Measurements from ENCODE around the gene C1orf198. TPM values are rescaled to one million over a fixed set of nuclear protein-coding genes. Genes with fewer than 3 reads are reported as not detected.

The C1orf198 gene
- total and polyA plus RNA-seq, 2 of the 8 experiments (the other 6 are each of a cell fraction or from before 2014, with no cell fraction given) = 30.6 to 45.0 TPM

- no peaks in the 10 kb centered on the region for H3K36me3 ChIP-seq (ENCODE audit: control insufficient read depth in 2 of 4, insufficient read depth in 4 of 4, low read length in 3 of 4)
- no peak overlapping the region for H2BK120ac ChIP-seq (replicated peaks; ENCODE audit: low read depth, low read length)
- no peak overlapping the region for H2AFZ ChIP-seq (ENCODE audit: low read length)
- H3K4me3 ChIP-seq (ENCODE audit: extremely low read depth in 1 of 4, insufficient read depth in 2 of 4, low read depth in 3 of 4, low read length in 4 of 4) = no peak overlapping the region
- DNase-seq (ENCODE audit: low read depth in 1 of 2, low spot score in 2 of 2) (no peak), FAIRE-seq (no peak)
- H2BK12ac ChIP-seq (ENCODE audit: low read depth, low read length) = no peak overlapping the region
- peaks cover 0 to 1% of the 10 kb centered on the region in 2 experiments for H4K20me1 ChIP-seq (replicated peaks in 1 of 2; ENCODE audit: control insufficient read depth in 1 of 2, insufficient read depth in 2 of 2, low read length in 2 of 2)
- H3K27me3 ChIP-seq (replicated peaks in 1 of 4; ENCODE audit: control insufficient read depth in 3 of 4, extremely low read depth in 1 of 4, insufficient read depth in 3 of 4, low read length in 3 of 4) = no peaks in the 10 kb centered on the region; a peak in 2 of 7 replicates
- no peaks in the 10 kb centered on the region for H3K79me1 ChIP-seq (ENCODE audit: low read depth, low read length)
- no peak overlapping the region for H3K9ac ChIP-seq (replicated peaks in 1 of 4; ENCODE audit: extremely low read depth in 1 of 4, low read depth in 3 of 4, low read length in 3 of 4)
- H4K8ac ChIP-seq (ENCODE audit: extremely low read depth, insufficient read depth, low read length) = no peak overlapping the region
- TF ChIP-seq CHD1 (IDR thresholded peaks at IDR 0.05; ENCODE audit: low read depth, low read length) = no peak
- no peak for TF ChIP-seq FOSL1 (IDR thresholded peaks at IDR 0.05; ENCODE audit: insufficient read depth, low read depth, low read length)
- TF ChIP-seq KDM5A (IDR thresholded peaks at IDR 0.05; ENCODE audit: low read length) = no peak
- TF ChIP-seq SP2 (IDR thresholded peaks at IDR 0.05; ENCODE audit: low read length) = no peak
- no peak for TF ChIP-seq ATF2 (IDR thresholded peaks at IDR 0.05; ENCODE audit: low read length)
- H3K9me3 ChIP-seq (ENCODE audit: insufficient read depth in 2 of 2, low read depth in 1 of 2, low read length in 1 of 2) = no peaks in the 10 kb centered on the region
- H2BK15ac ChIP-seq (ENCODE audit: low read length) = no peak overlapping the region
- no peak overlapping the region for H4K5ac ChIP-seq (ENCODE audit: insufficient read length, low read depth, low read length)
- no peak overlapping the region for H3K56ac ChIP-seq (replicated peaks; ENCODE audit: insufficient read length, low read depth, low read length)
- no peak overlapping the region for H3K4me2 ChIP-seq (ENCODE audit: insufficient read depth in 1 of 2, low read depth in 2 of 2, low read length in 2 of 2)
- H3K23ac ChIP-seq (ENCODE audit: insufficient read length) = no peak overlapping the region
- no peak overlapping the region for H2BK5ac ChIP-seq (ENCODE audit: low read depth, low read length)
- H3K14ac ChIP-seq (ENCODE audit: insufficient read length) = no peak overlapping the region
- WGBS, 2 experiments (ENCODE audit: extremely low coverage in 1 of 2, insufficient coverage in 1 of 2, insufficient read length in 1 of 2, insufficient replicate concordance in 2 of 2, low coverage in 1 of 2, low lambda C conversion rate in 2 of 2, missing lambda C conversion rate in 1 of 2) = 90% methylated on average over 6 of the region's 6 CpGs; no CpG with 5 or more reads in 1 of the 2 experiments
- no peak overlapping the region for H3K18ac ChIP-seq (ENCODE audit: extremely low read depth, low read length)
- no peak overlapping the region for H2BK20ac ChIP-seq (ENCODE audit: low read length)
- H4K91ac ChIP-seq (replicated peaks; ENCODE audit: insufficient read length, low read length) = no peak overlapping the region
- H2AK5ac ChIP-seq (ENCODE audit: low read depth, low read length) = no peak overlapping the region
- ChIA-PET POLR2A (ENCODE audit: partially characterized antibody) (no interaction called here), CTCF (ENCODE audit: partially characterized antibody) (no interaction called here)
- H3K4me1 ChIP-seq (replicated peaks in 1 of 4; ENCODE audit: control insufficient read depth in 3 of 4, insufficient read depth in 4 of 4, low read length in 3 of 4) = no peaks in the 10 kb centered on the region
- no peaks in the 10 kb centered on the region for H3K23me2 ChIP-seq (ENCODE audit: low read depth, low read length)
- no peak overlapping the region for H3K27ac ChIP-seq (ENCODE audit: low read depth, low read length)
- H3K4ac ChIP-seq (replicated peaks; ENCODE audit: insufficient read length, low read depth, low read length) = no peak overlapping the region
- H3K79me2 ChIP-seq (ENCODE audit: control insufficient read depth in 1 of 2, insufficient read depth in 2 of 2, low read length in 2 of 2) = no peaks in the 10 kb centered on the region
Measured at GRCh38 chr1:230823426-230823825, 44.9 kb downstream of the C1orf198 start.
